ENCODE results near the gene MARCHF6.
"Not testable (repeated sequence)": the region's sequence is repeated elsewhere in the genome, so short reads cannot be mapped to it uniquely, and the experiment has no call there.

The MARCHF6 gene

DNA sequence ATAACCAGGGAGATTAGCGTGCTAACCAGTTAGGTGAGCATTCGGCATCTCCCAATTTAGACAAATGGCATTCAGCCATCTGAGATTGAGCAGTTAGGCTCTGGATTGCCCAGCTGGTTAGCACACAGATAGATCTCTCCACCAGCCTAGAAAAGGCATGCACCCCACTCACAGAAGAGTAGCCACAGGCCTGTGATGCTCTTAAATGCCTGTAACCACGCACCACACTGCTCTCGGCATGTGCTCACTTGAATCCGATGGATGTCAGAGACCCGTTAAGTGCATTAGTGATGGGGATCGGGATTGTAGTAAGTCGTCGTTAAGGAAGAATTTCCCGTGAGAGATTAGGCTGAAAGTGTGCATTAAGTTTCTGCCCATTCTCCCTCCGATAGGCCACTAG, 23.0 kb downstream of the MARCHF6 start:
- no peak for DNase-seq (ENCODE audit: low read depth)

DNA sequence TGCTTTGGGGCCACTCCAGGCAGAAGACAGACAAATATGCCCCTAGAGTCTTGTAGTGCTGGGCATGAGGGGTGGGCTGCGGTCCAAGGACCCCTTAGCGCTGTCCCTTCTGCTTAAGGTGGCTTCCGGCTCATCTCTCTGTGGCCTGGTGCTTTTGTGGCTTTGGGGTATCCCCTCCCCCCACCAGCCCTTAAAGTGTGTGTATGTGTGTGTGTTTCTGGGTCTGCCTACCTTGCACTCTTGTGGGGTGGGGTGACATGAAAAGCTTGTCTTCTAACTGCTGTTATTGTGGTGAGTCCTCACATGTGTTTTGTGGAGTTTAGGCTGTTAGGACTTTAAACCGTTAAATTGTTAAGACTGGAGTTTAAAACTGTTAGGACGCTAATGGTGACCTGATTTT, 23.6 kb downstream of the MARCHF6 start:
- DNase-seq (ENCODE audit: low read depth) = no peak

DNA sequence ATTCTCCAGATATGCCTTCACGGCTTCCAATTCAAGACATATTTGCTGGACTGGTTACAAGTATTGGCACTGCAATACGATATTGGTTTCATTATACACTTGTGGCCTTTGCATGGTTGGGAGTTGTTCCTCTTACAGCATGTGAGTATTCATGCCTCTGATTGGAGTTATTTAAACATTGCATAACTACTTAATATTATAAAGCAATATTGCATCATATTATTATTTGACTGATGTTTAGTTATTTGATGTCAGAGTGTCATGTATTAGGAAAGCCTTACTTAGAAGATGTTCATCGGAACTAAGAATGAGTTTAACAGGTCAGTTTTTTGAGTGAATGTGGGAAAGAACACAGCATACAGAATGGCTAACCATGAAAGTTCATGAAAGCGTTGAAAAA, 28.3 kb downstream of the MARCHF6 start:
- no peak for DNase-seq (ENCODE audit: low read depth)

DNA sequence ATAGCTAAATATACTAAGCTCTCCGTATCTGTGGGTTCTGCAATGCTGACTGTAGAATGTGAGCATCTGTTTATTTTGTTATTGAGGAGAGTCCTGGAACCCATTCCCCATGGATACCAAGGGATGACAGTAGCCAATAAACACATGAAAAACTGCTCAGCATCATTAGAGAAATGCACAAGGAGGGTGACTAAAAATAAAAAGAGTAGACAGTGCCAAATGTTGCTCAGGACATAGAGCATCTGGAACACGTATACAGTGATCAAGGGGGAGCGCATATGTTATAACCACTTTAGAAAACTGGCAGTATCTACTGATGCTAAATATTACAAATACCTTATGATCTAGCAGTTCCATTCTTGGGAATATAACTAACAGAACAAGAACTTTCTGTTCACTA, 31.0 kb downstream of the MARCHF6 start:
- no peak for DNase-seq (ENCODE audit: low read depth)

DNA sequence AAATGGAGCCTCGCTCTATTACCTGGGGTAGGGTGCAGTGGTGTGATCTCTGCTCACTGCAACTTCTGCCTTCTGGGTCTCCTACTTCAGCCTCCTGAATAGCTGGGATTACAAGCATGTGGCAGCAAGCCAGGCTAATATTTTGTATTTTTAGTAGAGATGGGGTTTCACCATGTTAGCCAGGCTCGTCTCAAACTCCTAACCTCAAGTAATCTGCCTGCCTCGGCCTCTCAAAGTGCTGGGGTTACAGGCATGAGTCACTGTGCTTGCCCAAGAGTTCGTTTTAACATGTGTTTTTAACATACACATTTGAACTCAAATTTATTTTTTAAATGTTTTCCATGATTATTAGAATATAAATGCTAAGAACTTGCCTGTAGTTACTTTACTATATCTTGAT, 34.2 kb downstream of the MARCHF6 start:
- DNase-seq (ENCODE audit: low read depth) = no peak

DNA sequence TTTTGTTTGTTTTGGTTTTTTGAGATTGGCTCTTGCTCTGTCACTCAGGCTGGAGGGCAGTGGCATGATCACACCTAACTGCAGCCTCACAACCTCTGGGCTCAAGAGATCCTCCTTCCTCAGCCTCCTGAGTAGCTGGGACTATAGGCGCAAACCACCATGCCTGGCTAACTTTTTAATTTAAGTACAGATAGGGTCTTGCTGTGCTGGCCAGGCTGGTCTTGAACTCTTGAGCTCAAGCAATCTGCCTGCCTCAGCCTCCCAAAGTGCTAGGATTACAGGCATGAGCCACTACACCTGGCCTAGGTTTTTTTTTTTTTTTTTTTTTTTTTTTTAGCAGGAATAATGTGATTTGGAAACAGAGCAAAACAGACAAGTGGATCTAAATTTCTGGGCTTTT, 37.6 kb downstream of the MARCHF6 start:
- no peak for DNase-seq (ENCODE audit: low read depth)

DNA sequence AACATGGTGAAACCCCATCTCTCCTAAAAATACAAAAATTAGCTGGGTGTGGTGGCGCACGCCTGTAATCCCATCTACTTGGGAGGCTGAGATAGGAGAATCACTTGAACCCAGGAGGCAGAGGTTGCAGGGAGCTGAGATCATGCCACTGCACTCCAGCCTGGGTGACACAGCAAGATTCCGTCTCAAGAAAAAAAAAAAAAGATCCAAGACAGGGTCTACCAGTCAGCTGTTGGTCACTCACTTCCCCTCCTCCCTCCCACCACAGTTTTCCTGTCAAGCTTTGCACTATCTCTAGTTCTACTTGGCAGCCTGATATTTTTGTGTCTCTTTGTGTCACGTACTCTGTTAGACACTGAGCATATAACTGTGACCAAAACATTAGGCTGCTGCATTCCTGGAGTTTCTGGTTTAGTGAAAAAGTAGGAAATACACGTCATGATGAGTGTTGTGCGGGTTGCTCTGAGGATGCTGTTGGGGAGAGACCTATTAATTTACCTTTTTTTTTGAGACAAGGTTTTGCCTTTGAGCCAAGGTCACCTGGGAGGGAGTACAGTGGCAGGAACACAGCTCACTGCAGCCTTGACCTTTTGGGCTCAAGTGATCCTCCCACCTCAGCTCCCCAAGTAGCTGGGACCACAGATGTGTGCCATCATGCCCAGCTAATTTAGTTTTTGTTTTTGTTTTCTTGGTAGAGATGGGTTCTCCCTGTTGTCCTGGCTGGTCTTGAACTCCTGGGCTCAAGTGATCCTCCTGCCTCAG, 39.3 kb downstream of the MARCHF6 start:
- DNase-seq (ENCODE audit: low read depth) = not testable (repeated sequence)

DNA sequence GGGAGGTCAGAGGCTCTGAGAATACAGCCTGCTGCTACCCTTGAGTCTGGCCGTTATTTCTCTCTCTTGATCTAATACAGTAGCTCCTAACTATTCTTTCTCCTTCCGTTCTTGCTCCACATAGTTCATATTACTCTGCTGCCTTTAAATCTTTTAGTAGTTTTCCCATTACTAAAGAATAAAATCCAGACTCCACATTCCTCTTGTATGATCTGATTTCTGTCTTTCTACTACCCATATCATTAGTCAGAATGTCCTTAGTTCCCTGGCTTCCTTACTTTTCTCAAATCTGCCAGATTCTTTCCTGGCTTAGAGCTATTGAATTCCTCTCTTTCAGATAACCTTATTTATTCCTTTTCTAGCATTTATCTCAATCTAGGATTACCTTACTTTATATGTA, 40.0 kb downstream of the MARCHF6 start:
- DNase-seq (ENCODE audit: low read depth) = no peak

DNA sequence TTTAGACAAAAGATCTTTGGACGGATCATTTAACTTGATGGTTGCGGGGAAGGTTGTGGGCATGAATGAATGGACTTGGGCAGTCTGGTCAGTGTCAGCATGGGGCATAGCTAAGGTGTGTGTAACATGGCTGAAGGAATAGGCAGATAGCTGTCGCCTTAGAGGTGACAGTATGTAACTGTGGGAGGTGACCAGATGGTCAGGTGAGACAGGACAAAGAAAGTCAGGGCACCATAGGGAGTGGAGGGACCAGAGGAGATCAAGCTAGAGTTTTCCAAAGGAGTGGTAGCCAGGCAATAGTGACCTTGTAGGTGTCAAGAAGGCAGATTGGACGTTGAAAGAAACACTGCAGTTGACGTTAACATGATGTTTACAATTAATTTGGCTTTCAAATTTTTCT, 43.1 kb downstream of the MARCHF6 start:
- DNase-seq (ENCODE audit: low read depth) = no peak

DNA sequence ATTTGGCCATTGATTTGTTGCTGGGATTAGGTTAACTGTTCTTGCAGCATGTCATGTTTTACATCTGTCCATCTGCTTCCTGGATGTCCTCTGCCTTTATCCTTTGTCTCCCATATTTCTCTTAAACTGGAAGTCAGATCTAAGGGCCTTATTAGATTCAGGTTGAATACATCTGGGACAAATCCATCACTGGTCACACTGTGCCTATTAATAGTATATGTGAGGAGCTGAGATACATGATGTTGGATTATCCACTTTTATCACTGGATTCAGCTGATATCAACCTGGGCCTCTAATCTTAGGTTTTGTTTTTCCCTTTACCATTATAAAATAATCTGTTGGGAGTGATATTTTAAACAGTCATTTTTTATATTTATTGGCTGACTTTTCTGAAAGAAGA, 46.3 kb downstream of the MARCHF6 start:
- DNase-seq (ENCODE audit: low read depth) = no peak

DNA sequence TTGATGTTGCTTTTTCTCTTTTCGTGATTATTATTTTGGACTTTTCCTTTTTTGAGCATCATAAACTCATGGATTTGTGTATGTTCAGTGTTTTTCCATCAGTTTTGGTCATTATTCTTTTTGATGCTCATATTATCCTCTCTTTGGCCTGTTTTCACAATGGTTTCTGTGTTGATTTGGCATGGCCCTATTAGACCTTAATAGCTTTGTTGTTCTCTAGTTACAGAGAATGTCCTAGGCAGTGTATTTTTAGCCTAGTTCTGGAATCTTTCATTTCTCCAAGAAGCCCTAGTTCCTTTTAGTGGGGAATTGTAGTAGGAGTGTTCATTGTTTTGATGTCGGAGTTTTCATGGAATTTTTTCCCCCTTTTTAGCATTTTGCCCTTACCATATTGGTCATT, 46.9 kb downstream of the MARCHF6 start:
- no peak for DNase-seq (ENCODE audit: low read depth)

DNA sequence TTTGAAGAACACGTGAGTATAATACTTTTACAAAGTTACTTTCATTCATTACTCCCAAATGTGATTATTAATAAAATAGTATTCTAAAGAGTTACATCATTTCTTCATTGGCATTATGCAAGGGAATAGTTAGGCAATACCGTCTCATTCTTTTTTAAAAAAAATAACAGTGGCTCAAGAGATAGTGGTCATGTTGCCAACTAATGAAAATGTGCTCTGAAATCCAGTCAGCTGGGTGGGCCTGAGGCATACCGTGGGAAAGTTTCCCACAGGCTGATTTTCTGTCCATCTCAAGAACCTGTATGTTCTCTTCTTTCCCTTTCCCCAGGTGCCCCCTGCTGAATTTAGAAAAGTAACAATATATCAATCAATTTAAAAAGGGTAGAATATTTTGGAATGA, 47.3 kb downstream of the MARCHF6 start:
- DNase-seq (ENCODE audit: low read depth) = no peak

DNA sequence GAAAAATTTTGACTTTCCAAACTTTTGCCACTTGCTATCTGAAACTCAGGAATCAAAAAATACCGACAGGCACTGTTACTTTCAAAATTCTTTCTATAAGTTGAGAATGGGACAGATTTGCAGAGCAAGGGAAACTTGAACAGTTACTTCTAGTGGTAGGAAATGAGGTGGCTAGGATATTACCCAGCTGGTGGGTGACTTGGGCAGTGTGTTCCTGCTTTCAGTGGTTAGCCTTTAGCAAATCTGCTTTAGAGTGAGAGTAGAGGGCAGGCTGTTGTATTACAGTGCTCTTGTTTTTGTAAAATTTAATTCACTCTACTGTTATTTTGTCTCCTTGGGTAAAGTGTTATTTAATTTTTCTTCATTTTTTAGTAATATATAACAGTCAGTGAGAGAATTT, 48.0 kb downstream of the MARCHF6 start:
- DNase-seq (ENCODE audit: low read depth) = no peak

Data from HS-27A (cell line).